OCI-LY1 (cell line): ENCODE results near the gene NFAM1.

Experiments used
- EZH2 ChIP-seq: fragments of 200-600 bp; sonication (generic), shearing (Covaris generic); IDR thresholded peaks from 2 replicates; pipeline ENCODE4 v1.8.0; 2017; ENCODE audit warnings: borderline replicate concordance, mixed run types, mild to moderate bottlenecking, antibody characterized with exemption, low read length, moderate library complexity, mixed read lengths
- TF ChIP-seq, protein P1 (sequence below): fragments of 200-600 bp; sonication (generic), shearing (Covaris generic); IDR thresholded peaks from 2 replicates; pipeline ENCODE4 v1.5.1; 2017; ENCODE audit warnings: mild to moderate bottlenecking, antibody characterized with exemption, low read length, moderate library complexity, mixed read lengths

- TF ChIP-seq, protein P1, sequence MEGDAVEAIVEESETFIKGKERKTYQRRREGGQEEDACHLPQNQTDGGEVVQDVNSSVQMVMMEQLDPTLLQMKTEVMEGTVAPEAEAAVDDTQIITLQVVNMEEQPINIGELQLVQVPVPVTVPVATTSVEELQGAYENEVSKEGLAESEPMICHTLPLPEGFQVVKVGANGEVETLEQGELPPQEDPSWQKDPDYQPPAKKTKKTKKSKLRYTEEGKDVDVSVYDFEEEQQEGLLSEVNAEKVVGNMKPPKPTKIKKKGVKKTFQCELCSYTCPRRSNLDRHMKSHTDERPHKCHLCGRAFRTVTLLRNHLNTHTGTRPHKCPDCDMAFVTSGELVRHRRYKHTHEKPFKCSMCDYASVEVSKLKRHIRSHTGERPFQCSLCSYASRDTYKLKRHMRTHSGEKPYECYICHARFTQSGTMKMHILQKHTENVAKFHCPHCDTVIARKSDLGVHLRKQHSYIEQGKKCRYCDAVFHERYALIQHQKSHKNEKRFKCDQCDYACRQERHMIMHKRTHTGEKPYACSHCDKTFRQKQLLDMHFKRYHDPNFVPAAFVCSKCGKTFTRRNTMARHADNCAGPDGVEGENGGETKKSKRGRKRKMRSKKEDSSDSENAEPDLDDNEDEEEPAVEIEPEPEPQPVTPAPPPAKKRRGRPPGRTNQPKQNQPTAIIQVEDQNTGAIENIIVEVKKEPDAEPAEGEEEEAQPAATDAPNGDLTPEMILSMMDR, result no peak
- no peak for TF ChIP-seq EZH2
These were observed 31.2 kb downstream of the NFAM1 start for GRCh38 chr22:42400811-42401534.
